ENCODE results near the gene SLC24A4. TPM values are rescaled to one million over a fixed set of nuclear protein-coding genes. Genes with fewer than 3 reads are reported as not detected.

SLC24A4 gene
- polyA plus RNA-seq, 1 donor (not counting 4 experiments of a cell fraction or from before 2014, with no cell fraction given) = 0.10 TPM

DNA sequence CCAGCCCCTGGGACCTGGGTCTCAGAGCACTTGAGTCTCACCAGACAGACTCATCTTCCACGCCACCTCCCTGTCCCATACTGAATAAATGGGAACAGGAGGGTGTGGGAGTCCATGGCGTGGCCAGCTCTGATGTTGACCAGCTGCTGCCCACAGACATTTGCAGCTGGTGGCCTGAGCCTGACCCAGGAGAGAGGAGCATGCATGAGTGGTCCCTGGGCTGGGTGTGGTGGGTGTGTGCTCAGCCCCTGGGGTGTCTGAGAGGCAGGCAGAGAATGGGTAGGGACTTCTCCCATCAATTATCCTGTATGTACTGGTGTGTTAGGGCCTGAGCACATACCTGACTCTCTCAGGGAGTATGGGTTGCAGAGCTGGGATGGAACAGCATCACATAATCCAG, 49.3 kb downstream of the SLC24A4 start:
- Histone ChIP-seq H3K27me3 (ENCODE audit: control insufficient read depth, extremely low read depth, insufficient read depth, low read length) (peaks cover 3% of the 10 kb centered on the region), H3K27ac (ENCODE audit: control insufficient read depth, insufficient read depth, low read length) (no peak overlapping the region), H3K9me3 (ENCODE audit: control insufficient read depth, low read depth, low read length) (no peaks in the 10 kb centered on the region), H4K20me1 (ENCODE audit: control insufficient read depth, extremely low read depth, insufficient read depth, low read length) (no peaks in the 10 kb centered on the region), H3K4me1 (ENCODE audit: control insufficient read depth, extremely low read depth, insufficient read depth, low read length) (no peaks in the 10 kb centered on the region), H3K79me2 (ENCODE audit: control insufficient read depth, insufficient read depth, low read length) (no peaks in the 10 kb centered on the region), H3K9ac (ENCODE audit: control insufficient read depth, extremely low read depth, insufficient read depth, low read length) (no peak overlapping the region), H3K4me3 (ENCODE audit: control insufficient read depth in 2 of 3, extremely low read depth in 1 of 3, insufficient read depth in 2 of 3, low read depth in 1 of 3, low read length in 3 of 3) (no peak overlapping the region), H3K4me2 (ENCODE audit: control insufficient read depth, extremely low read depth, insufficient read depth, low read depth, low read length) (no peak overlapping the region), H3K9me1 (ENCODE audit: control insufficient read depth, extremely low read depth, insufficient read depth, low read length) (no peaks in the 10 kb centered on the region), H3K36me3 (ENCODE audit: control insufficient read depth in 2 of 2, extremely low read depth in 1 of 2, insufficient read depth in 2 of 2, low read length in 2 of 2) (no peaks in the 10 kb centered on the region), H2AFZ (ENCODE audit: control insufficient read depth, low read length) (no peak overlapping the region)
- DNase-seq (ENCODE audit: low read depth, low spot score) (no peak), FAIRE-seq (no peak)
- TF ChIP-seq EZH2 (IDR thresholded peaks at IDR 0.05; ENCODE audit: low read length) = no peak
- TF ChIP-seq, protein P1, sequence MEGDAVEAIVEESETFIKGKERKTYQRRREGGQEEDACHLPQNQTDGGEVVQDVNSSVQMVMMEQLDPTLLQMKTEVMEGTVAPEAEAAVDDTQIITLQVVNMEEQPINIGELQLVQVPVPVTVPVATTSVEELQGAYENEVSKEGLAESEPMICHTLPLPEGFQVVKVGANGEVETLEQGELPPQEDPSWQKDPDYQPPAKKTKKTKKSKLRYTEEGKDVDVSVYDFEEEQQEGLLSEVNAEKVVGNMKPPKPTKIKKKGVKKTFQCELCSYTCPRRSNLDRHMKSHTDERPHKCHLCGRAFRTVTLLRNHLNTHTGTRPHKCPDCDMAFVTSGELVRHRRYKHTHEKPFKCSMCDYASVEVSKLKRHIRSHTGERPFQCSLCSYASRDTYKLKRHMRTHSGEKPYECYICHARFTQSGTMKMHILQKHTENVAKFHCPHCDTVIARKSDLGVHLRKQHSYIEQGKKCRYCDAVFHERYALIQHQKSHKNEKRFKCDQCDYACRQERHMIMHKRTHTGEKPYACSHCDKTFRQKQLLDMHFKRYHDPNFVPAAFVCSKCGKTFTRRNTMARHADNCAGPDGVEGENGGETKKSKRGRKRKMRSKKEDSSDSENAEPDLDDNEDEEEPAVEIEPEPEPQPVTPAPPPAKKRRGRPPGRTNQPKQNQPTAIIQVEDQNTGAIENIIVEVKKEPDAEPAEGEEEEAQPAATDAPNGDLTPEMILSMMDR (optimal IDR thresholded peaks at IDR 0.05 in 1 of 3, IDR thresholded peaks at IDR 0.05 in 1 of 3, conservative IDR thresholded peaks at IDR 0.05 in 1 of 3; ENCODE audit: extremely low read depth in 1 of 3, insufficient read depth in 2 of 3, low read length in 3 of 3) = no peak
- dilution Hi-C loops (cut with MboI; ENCODE audit: extremely low pct_ligation_motif_present, low sequenced_read_pairs) = no loop called here

DNA sequence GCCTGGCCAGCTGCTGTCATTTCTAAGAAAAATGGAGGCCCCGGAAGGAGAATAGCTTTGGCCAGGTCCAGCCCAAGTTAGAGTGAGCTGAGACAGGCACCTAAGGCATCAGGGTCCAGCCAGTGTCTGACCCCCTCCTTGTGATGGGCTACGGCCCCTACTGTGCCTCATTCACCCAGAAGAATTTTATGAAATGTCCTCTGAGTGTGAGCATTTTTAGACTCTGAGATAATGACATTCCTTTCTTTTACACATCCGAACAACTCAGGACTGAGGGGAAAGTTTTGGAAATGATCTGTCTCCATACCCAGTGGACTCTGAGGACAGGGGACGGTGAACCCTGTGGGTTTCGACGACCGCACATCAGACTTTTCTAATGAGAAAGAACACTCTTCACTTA, 50.4 kb downstream of the SLC24A4 start:
- no peaks in the 10 kb centered on the region for H3K4me1 ChIP-seq (ENCODE audit: control insufficient read depth, extremely low read depth, insufficient read depth, low read length)
- H3K9me3 ChIP-seq (ENCODE audit: control insufficient read depth, low read depth, low read length) = no peaks in the 10 kb centered on the region
- H4K20me1 ChIP-seq (ENCODE audit: control insufficient read depth, extremely low read depth, insufficient read depth, low read length) = no peaks in the 10 kb centered on the region
- TF ChIP-seq EZH2 (IDR thresholded peaks at IDR 0.05; ENCODE audit: low read length) = no peak
- TF ChIP-seq, protein P1 (optimal IDR thresholded peaks at IDR 0.05 in 1 of 3, IDR thresholded peaks at IDR 0.05 in 1 of 3, conservative IDR thresholded peaks at IDR 0.05 in 1 of 3; ENCODE audit: extremely low read depth in 1 of 3, insufficient read depth in 2 of 3, low read length in 3 of 3) = no peak
- FAIRE-seq (no peak), DNase-seq (ENCODE audit: low read depth, low spot score) (no peak)
- H3K9ac ChIP-seq (ENCODE audit: control insufficient read depth, extremely low read depth, insufficient read depth, low read length) = no peak overlapping the region
- no peak overlapping the region for H3K4me3 ChIP-seq (ENCODE audit: control insufficient read depth in 2 of 3, extremely low read depth in 1 of 3, insufficient read depth in 2 of 3, low read depth in 1 of 3, low read length in 3 of 3)
- H2AFZ ChIP-seq (ENCODE audit: control insufficient read depth, low read length) = no peak overlapping the region
- no peaks in the 10 kb centered on the region for H3K9me1 ChIP-seq (ENCODE audit: control insufficient read depth, extremely low read depth, insufficient read depth, low read length)
- H3K36me3 ChIP-seq (ENCODE audit: control insufficient read depth in 2 of 2, extremely low read depth in 1 of 2, insufficient read depth in 2 of 2, low read length in 2 of 2) = no peaks in the 10 kb centered on the region
- no peaks in the 10 kb centered on the region for H3K79me2 ChIP-seq (ENCODE audit: control insufficient read depth, insufficient read depth, low read length)
- H3K4me2 ChIP-seq (ENCODE audit: control insufficient read depth, extremely low read depth, insufficient read depth, low read depth, low read length) = no peak overlapping the region
- dilution Hi-C loops (cut with MboI; ENCODE audit: extremely low pct_ligation_motif_present, low sequenced_read_pairs) = no loop called here
- peaks cover 3% of the 10 kb centered on the region for H3K27me3 ChIP-seq (ENCODE audit: control insufficient read depth, extremely low read depth, insufficient read depth, low read length)
- H3K27ac ChIP-seq (ENCODE audit: control insufficient read depth, insufficient read depth, low read length) = no peak overlapping the region
